HG03432 (cell line): ENCODE results near the gene TANK.
"Not testable (repeated sequence)": the region's sequence is repeated elsewhere in the genome, so short reads cannot be mapped to it uniquely, and the experiment has no call there.

Source experiments
- ATAC-seq: cut with Tn5 transposase; IDR thresholded peaks from one replicate; pipeline ENCODE4 v1.9.1; 2021; ENCODE audit warnings: mild to moderate bottlenecking, moderate library complexity; ENCODE audit not compliant: unreplicated experiment

TANK gene

DNA sequence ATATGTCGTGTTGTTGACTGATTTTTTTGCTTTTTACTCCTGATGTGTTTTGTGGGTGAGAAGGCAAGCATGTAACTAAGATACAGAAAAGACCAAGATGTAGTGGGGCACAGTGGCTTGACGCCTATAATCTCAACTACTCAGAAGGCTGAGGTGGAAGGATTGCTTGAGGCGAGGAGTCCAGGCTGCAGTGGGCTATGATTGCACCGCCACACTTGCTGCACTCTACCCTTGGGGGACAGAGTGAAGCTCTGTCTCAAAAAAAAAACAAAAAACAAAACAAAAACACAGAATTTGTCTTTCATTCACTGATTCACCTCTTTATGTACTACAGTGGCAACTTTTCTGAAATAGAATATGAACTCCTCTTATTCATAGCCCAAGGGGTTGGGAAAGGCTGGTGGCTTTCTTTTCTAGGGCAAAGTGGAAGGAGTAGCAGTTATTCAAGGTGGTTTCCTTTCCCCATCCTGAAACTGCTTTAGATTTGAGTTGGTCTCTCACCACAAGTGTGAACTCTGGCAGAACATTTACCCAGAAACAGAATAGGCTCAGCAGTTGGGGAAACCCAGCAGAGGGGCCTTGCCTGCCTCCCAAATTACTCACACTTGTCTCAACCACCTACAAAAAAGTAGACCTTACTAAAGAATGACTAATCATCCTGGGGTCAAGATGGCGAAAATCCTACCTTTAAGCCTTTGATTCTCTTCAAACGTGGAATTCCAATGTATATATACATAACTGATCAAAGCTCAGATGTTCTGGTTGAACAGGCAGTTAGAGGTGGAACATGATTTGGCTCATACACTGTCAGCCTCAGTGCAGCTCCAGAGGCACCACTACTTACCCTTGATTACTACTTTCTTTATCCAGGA, 6.5 kb downstream of the TANK start:
- ATAC-seq, result peak; percentile 86

DNA sequence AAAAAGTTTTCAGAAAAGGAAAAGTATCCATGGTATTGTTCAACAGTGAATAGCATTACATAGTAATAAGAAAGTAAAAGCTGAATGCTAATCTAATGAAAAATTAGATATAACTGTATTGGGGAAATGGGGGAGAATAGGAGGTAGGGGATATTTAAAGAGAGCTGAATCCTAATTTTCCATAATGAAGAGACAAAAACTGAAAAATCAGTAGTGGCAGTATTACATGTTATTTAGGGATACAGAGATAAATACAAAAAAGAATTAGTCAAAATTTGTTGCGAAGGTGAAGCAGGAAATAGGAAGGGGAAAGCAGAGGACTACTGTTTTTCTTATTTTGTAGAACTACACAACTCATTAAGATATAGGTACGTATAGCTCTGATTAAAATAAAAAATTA, 9.1 kb downstream of the TANK start:
- ATAC-seq, result no peak

DNA sequence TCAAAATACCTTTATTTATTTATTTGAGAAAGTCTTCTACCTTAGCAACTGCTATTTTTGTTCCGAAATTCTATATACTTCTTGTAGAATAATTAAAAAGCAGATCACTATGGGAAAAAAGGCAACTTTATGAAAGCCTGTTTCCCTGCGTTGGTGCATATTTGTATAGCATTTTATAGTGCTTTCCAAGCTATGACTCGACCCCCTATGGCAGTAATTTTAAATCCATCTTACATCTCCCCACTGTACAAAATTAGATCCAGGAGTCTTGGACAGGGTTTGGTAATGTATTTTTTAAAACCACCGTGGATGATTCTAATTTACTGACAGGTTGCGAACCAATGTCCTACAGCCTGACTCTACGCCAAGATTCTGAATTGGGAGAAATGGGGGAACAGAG, 10.1 kb downstream of the TANK start:
- no peak for ATAC-seq

DNA sequence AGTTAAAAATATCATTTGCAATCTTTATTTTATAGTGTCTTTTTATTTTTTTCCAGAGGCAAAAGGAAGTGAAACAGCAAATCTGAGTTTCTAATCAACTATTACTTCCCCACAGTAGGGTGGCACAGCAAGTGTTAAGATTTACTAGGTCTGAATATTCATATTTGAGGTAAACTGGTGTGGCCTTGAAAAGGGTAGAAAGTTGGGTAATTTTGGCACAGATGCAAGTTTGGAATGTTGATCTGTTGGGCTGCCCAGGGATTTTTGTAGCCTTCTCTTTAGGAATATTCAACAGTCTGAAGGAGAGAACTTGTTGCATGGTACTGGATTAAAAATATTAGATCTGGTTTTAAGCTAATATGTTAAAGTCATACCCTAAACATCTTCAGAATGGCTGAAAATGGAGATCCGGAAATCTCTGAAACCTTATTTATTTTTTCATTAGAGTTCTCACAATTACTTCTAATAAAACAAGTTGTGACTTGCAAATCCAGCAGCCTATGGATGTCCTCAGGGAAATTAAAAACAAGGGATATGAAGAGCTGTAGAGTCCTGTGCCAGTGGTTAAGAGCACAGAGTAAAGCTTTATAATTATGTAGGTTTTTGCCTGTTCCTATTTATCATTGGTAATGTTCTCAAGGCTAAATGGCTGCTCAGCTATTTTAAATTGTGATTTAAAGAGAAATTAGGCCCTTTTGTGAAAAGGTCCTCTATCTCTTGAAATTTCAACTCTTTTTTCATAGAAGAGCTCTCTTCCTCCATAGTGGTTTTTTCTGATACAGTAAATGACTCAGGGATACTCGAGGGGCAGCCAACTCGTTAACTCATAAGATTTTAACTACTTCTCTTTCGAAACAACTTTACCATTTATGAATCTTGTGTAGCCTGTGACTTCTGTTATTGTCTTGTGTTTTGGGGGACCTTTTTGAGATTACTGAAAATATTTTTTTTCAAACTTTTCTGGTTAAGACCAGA, 11.0 kb downstream of the TANK start:
- peak; percentile 13 for ATAC-seq

GRCh38 chr2:161172901-161173540, 12.8 kb downstream of the TANK start:
- peak; percentile 70 for ATAC-seq

DNA sequence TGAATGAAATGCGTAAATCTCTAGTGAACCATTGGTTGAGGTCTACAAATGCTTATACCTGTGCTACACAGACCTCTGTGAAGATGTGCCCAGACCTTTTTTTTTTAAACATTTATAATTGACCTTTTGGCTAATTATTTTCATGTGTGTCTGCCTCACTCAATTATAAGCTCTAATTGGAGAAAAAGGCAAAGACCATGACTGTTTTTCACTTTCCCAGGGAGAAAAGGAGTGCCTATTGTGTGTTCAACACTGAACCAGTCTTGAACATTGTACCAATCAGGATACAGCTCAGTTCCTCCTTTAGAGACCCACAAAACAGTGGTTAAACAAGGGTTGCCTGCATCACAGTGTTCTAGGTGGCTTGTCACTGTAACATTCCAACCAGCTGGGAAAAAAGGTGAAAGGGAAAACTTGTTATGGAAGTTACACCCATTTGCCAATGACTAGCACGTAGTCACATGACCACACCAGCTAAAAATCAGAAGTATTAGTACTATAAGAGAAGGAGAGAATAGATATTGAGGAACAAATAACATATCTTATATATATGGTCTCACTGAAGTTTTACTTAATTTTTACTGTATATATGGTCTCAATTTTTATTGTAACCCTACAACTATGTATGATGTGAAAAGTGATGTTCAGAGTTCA, 13.4 kb downstream of the TANK start:
- no peak for ATAC-seq

GRCh38 chr2:161177969-161178368, 17.7 kb downstream of the TANK start:
- peak; percentile 59 for ATAC-seq

DNA sequence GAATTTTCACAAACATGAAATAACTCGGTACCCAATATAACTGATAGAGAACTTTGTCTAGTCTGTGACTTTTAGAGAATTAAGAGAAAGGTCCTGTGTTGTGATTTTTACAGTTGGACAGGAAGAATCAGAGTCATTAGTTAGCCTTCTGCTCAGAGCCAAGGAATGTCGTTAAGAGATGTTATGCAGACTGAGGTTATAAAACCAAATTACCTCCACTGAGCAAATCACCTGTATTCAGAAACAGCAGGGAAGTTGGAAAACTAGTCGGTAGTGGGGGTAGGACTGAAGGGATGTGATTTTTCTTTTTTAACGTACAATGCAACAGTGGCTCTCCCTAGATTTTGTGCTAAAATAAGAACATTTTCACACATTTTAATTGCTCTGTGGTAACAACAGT, 18.5 kb downstream of the TANK start:
- no peak for ATAC-seq

- no peak for ATAC-seq
Measured at GRCh38 chr2:161190050-161190449, 29.8 kb downstream of the TANK start.

GRCh38 chr2:161195602-161196001, 35.4 kb downstream of the TANK start:
- not testable (repeated sequence) for ATAC-seq

DNA sequence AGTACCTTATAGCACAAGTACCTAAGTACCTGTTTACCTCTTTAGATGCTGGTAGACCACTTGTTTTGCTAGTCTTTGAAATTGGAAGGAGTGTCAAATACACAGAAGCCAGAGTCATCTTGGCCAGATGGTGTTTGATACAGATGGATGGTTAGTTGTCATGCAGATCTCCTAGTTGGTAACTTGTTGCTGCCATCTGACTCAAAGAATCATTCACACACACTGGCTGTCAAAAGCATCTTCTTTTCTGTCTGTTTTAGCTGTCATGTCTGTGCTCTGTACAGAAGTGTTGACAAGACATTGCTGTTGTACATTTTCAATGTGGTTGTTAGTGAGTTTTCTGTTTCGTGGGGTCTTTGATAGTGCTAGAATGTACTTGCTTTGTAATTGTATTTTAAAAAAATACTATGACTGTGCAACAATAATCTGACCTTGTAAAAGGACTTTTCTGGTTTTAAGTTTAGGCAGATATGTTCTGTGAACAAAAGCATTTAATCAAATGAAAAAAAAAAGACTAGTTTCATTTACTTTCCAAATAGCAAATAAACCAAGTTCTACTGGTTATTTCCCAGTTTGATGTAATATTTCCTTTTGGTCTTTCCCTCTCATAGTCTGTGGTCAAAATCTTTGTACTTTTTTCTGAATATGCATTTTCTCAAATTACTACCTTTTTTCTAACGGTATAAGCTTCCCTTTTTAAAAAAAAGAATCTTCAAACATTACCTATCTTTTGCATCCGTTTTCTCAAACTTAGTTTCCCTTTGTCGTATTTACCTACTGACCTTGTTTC, 39.9 kb downstream of the TANK start:
- ATAC-seq, result peak; percentile 77

DNA sequence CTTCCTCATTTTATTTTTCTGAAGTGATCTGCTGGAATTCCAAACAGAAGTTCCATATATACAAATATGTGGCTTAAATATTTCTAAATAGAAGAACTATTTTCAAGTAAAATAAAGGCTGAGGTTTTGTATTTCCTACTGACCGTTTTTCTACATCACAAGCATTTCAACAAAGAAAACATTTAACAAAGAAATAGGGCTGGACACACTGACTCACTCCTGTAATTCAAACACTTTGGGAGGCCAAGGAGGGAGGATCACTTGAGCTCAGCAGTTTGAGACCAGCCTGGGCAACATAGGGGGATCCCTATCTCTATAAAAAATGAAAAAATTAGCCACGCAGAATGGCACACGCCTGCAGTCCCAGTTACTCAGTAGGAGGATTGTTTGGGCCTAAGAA, 44.6 kb downstream of the TANK start:
- no peak for ATAC-seq

DNA sequence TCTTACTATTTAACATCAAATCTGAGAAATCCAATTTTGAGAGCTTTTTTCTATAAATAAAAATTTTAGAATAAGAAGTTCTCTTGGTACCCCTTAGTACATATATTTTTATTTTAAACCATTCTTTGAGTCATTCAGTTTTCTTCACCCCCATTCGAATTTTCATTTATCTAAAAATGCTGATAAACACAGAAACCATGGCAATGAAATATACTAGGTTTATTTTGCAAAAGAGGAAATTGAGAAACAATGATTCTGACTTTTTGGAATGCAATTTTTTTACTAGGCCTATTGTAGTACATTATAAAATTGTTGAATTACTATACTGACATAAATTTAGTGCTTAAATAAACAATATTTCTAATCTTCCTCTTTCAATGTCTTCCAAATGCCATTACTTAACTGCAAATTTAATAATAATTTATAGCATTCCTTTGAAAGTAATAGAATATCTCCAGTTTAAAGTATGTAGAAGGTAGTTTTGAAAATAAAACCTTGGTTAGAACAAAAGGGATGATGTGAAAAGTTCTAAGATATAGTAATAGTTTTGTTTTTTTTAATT, 46.3 kb downstream of the TANK start:
- ATAC-seq, result no peak

DNA sequence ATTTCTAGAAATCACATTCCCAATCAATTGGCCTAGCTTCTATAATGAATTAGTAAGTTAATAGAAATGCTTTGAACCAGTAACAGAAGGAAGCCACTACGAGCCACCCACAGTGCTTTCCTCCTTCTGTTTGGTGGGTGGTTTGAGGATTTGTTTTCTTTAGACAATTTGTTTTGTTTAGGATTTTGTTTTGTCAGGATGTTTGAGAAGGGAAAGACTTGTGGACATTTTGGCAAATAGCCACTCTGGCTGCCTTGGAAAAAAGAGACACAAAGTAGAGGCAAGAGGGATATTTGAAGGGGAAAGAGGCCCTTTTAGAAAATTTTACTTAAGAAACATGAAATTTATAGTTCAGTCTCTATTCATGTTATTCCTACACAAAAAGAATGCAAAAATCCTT, 47.7 kb downstream of the TANK start:
- no peak for ATAC-seq

GRCh38 chr2:161208527-161209139, 48.4 kb downstream of the TANK start:
- ATAC-seq, result peak; percentile 58

DNA sequence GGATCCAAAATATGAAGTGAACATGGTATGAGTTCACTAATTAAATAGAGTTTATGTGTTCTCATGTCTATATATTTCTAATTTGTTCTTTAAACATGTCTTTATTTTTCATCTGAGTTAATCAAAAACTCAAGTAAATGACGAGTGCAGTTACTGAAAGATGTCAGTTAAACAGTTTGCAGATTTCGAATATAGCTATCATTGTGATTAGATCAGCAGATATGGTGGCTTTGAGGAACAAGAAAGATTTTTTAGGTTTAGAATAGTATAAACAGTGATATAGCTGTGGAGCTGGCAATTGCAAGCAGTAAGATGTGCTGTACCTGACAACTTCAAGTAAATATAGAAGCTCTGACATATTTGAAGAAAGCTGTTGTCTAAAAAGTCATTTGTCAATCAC, 49.7 kb downstream of the TANK start:
- ATAC-seq, result no peak

- no peak for ATAC-seq
Measured at GRCh38 chr2:161217597-161218185, 57.5 kb downstream of the TANK start.

GRCh38 chr2:161219211-161219610, 59.0 kb downstream of the TANK start:
- ATAC-seq, result no peak
